B cell (primary cell): Measurements from ENCODE around the gene CERK. TPM values are rescaled to one million over a fixed set of nuclear protein-coding genes. Genes with fewer than 3 reads are reported as not detected.

Experiments used
- ATAC-seq: fragments of 200-7000 bp; cut with Tn5 transposase; one replicate; pipeline ENCODE4 v1.10.0; 2021; ENCODE audit warnings: low read depth, mild to moderate bottlenecking, moderate number of reproducible peaks, moderate library complexity
- CTCF ChIA-PET: fragments of 350-600 bp; sonication (Branson Sonifier 250); formaldehyde crosslinking; loops from one replicate; lab custom pipeline; 2021; ENCODE audit warnings: antibody characterized with exemption, inconsistent platforms; lab: Charles Lee
- POLR2A ChIA-PET: fragments of 350-600 bp; sonication (Branson Sonifier 250); formaldehyde crosslinking; loops from one replicate; lab custom pipeline; 2021; ENCODE audit warnings: antibody characterized with exemption; lab: Charles Lee
- DNase-seq: peaks from one replicate; pipeline ENCODE4 v3.0.0; 2013
- H2AFZ ChIP-seq: 2 replicates; pipeline ENCODE4 v1.6.1; 2012; ENCODE audit warnings: mild to moderate bottlenecking, low read depth, low read length; ENCODE audit not compliant: insufficient read depth, poor library complexity, severe bottlenecking
- H3K27ac ChIP-seq, 2 donors: 1 replicate in 1 of 2; 2 replicates in 1 of 2; pipeline ENCODE4 v1.5.1; 2012 to 2013; ENCODE audit warnings: low read length in 2 of 2, mild to moderate bottlenecking in 2 of 2, moderate library complexity in 1 of 2
- H3K27me3 ChIP-seq, 4 experiments: fragments of 200-600 bp in 1 of 4; sonication (generic) in 1 of 4; replicated peaks in 1 of 4; 1 replicate in 2 of 4; 2 replicates in 2 of 4; pipeline versions ENCODE4 v1.6.1 to v1.7.0; 2013 to 2016; ENCODE audit warnings: low read length in 3 of 4, mild to moderate bottlenecking in 2 of 4, mixed read lengths in 1 of 4, moderate library complexity in 1 of 4; ENCODE audit not compliant: insufficient read depth in 4 of 4, control insufficient read depth in 3 of 4; ENCODE audit errors: control extremely low read depth in 1 of 4
- H3K36me3 ChIP-seq, 2 experiments: replicated peaks in 1 of 2; 1 replicate in 1 of 2; 2 replicates in 1 of 2; pipeline versions ENCODE4 v1.6.1 to v1.7.1; 2013; ENCODE audit warnings: low read length in 1 of 2; ENCODE audit not compliant: insufficient read depth in 2 of 2, control insufficient read depth in 1 of 2; ENCODE audit errors: control extremely low read depth in 1 of 2, extremely low read depth in 1 of 2
- H3K4me1 ChIP-seq, 2 donors: fragments of 200-600 bp in 1 of 2; sonication (generic) in 1 of 2; 1 replicate in 1 of 2; 2 replicates in 1 of 2; pipeline versions ENCODE4 v1.5.1 to v1.6.1; 2013 to 2017; ENCODE audit warnings: low read length in 2 of 2; ENCODE audit not compliant: control insufficient read depth in 2 of 2, insufficient read depth in 2 of 2
- H3K4me2 ChIP-seq: replicated peaks from 2 replicates; pipeline ENCODE3; 2012; ENCODE audit warnings: mild to moderate bottlenecking, low read depth, low read length; ENCODE audit not compliant: poor library complexity, severe bottlenecking
- H3K4me3 ChIP-seq, 5 experiments: fragments of 200-600 bp in 1 of 5; sonication (generic) in 1 of 5; 1 replicate in 3 of 5; 2 replicates in 2 of 5; pipeline versions ENCODE4 v1.5.1 to v1.7.0; 2011 to 2016; ENCODE audit warnings: low read length in 4 of 5, mild to moderate bottlenecking in 4 of 5, low read depth in 2 of 5, control low read depth in 1 of 5, moderate library complexity in 1 of 5; ENCODE audit not compliant: insufficient read depth in 1 of 5; ENCODE audit errors: control extremely low read depth in 1 of 5, extremely low read depth in 1 of 5
- H3K79me2 ChIP-seq: fragments of 200-600 bp; sonication (generic); one replicate; pipeline ENCODE4 v1.6.0; 2016; ENCODE audit warnings: low read length; ENCODE audit not compliant: control insufficient read depth, insufficient read depth
- H3K9ac ChIP-seq: fragments of 200-600 bp; sonication (generic); 2 replicates; pipeline ENCODE4 v1.6.1; 2017; ENCODE audit warnings: mild to moderate bottlenecking, low read length, moderate library complexity
- H3K9me3 ChIP-seq, 3 donors: one replicate each; pipeline versions ENCODE4 v1.6.1 to v1.7.1; 2013; ENCODE audit warnings: low read length in 2 of 3; ENCODE audit not compliant: control insufficient read depth in 2 of 3, insufficient read depth in 1 of 3; ENCODE audit errors: control extremely low read depth in 1 of 3
- H4K20me1 ChIP-seq: 2 replicates; pipeline ENCODE4 v1.6.0; 2012; ENCODE audit warnings: mild to moderate bottlenecking, low read length; ENCODE audit not compliant: insufficient read depth, control insufficient read depth, poor library complexity, severe bottlenecking
- H3K27ac Mint-ChIP-seq: one replicate; pipeline ENCODE4 v1.8.0; 2021; ENCODE audit warnings: mixed read lengths
- H3K27me3 Mint-ChIP-seq: one replicate; pipeline ENCODE4 v1.8.0; 2021; ENCODE audit warnings: mixed read lengths
- H3K4me1 Mint-ChIP-seq: one replicate; pipeline ENCODE4 v1.8.0; 2021; ENCODE audit warnings: mixed read lengths
- H3K4me3 Mint-ChIP-seq: one replicate; pipeline ENCODE4 v1.8.0; 2021; ENCODE audit warnings: mixed read lengths
- H3K9me3 Mint-ChIP-seq: one replicate; pipeline ENCODE4 v1.8.0; 2022; ENCODE audit warnings: mixed read lengths; ENCODE audit not compliant: insufficient read depth
- CTCF ChIP-seq: fragments of 200-600 bp; IDR thresholded peaks from one replicate; pipeline ENCODE4 v1.8.0; 2022; ENCODE audit warnings: antibody characterized with exemption, mild to moderate bottlenecking
- EZH2 ChIP-seq: IDR thresholded peaks from 2 replicates; pipeline ENCODE4 v1.6.1; 2012; ENCODE audit warnings: borderline replicate concordance, low read depth, mild to moderate bottlenecking, moderate library complexity, low read length; ENCODE audit not compliant: insufficient read depth, poor library complexity, severe bottlenecking
- WGBS: methylation state at CpG from one replicate; pipeline ENCODE4 v1.1.5; 2013; ENCODE audit warnings: missing lambda C conversion rate; ENCODE audit not compliant: insufficient coverage; 5-methylcytosine and 5-hydroxymethylcytosine counted together
- intact Hi-C: fragments of 100-400 bp; cut with micrococcal nuclease; formaldehyde crosslinking; loops from one replicate; pipeline ENCODE4 v1.10.0; 2022
- polyA plus RNA-seq: library from polyadenylated mRNA; depleted of rRNA; stranded (reverse); fragments of >200 nt; gene quantifications from 2 replicates; pipeline ENCODE4 v1.2.3, GENCODE V29; 2012
- total RNA-seq, 2 donors: library from RNA; stranded (reverse); fragments of 120-200 nt in 1 of 2; gene quantifications; 1 replicate in 1 of 2; 2 replicates in 1 of 2; pipeline versions ENCODE4 v1.2.3 to v1.2.4, GENCODE V29; 2013 to 2022

Gene CERK
- total and polyA plus RNA-seq, 2 donors (not counting 1 experiment from before 2014, with no cell fraction given): 23.2 to 48.3 TPM

DNA sequence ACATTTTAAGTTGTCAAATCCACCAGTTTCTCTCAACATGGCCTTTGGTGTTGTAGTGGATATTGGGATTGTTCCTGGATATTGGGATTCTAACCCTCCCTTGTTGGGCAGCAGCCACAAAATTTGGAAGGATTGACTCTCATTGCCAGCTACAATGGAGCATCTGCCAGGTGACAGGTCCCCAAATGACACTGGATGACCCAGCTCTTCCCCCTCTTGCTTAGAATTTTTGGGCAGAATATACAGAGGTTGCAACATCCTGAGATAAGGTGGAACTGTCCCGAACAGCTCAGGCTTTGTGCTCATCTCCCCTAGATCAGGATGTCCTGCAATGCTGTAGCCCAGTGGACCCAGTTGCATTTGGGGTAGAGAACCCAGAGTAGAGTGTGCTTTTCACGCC lies 19.1 kb upstream of the CERK start:
- Histone ChIP-seq H2AFZ (no peak overlapping the region), H3K27ac (no peak overlapping the region), H3K27me3 (peaks cover 0 to under 1% (median 0%) of the 10 kb centered on the region in 4 experiments), H3K4me1 (peaks cover 11 to 30% of the 10 kb centered on the region in 2 donors), H3K4me3 (no peak overlapping the region), H3K9ac (no peak overlapping the region), H3K9me3 (peaks cover 0 to 17% (median 13%) of the 10 kb centered on the region in 3 donors), H3K79me2 (peaks cover 32% of the 10 kb centered on the region), H3K4me2 (no peak overlapping the region), H3K36me3 (no peaks in the 10 kb centered on the region), H4K20me1 (no peaks in the 10 kb centered on the region)
- Mint-ChIP-seq H3K4me3 (no peak overlapping the region), H3K27ac (no peak overlapping the region), H3K4me1 (peaks cover 26% of the 10 kb centered on the region), H3K27me3 (no peaks in the 10 kb centered on the region), H3K9me3 (peaks cover 5% of the 10 kb centered on the region)
- ChIA-PET POLR2A (interaction anchor here (1.2 kb wide), 1 partner anchor 11 kb away, joined by 6 read pairs; no protein-coding TSS in a partner anchor), CTCF (interaction anchor here (0.9 to 13.1 kb wide), 13 partner anchors 8 to 389 kb away, joined by 3 to 468 read pairs (median 19); no protein-coding TSS in a partner anchor)
- WGBS: 100% methylated on average over 2 of the region's 2 CpGs
- intact Hi-C loops: no loop called here
- ATAC-seq: no peak
- no peak for TF ChIP-seq CTCF
- TF ChIP-seq EZH2: no peak
- DNase-seq: no peak

DNA sequence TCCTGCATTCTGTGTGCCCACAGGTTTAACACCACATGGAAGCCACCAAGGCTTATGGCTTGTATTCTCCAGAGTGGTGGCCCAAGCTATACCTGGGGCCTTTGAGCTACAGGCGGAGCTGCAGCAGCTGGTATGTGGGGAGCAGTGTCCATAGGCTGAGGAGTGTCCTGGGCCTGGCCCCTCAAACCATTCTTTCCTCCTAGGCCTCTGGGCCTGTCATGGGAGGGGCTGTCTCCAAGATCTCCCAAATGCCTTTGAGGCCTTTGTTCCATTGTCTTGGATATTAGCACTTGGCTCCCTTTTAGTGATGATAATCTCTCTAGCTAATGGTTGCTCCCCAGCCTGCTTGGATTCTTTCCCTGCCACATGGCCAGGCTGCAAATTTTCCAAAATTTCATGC lies 18.0 kb upstream of the CERK start:
- DNase-seq (no peak), ATAC-seq (no peak)
- H3K79me2 ChIP-seq: peaks cover 21% of the 10 kb centered on the region
- ChIA-PET CTCF (interaction anchor here (0.9 to 13.1 kb wide), 9 partner anchors 13 to 388 kb away, joined by 3 to 468 read pairs (median 37); no protein-coding TSS in a partner anchor), POLR2A (no interaction called here)
- H3K9me3 Mint-ChIP-seq: peaks cover 5% of the 10 kb centered on the region
- no peak overlapping the region for H3K27ac Mint-ChIP-seq
- no CpG with 5 or more reads among the region's 1 CpG for WGBS
- H3K4me1 ChIP-seq: peaks cover 6 to 23% of the 10 kb centered on the region in 2 donors
- H3K4me3 ChIP-seq: no peak overlapping the region
- no peak overlapping the region for H3K27ac ChIP-seq
- H3K4me3 Mint-ChIP-seq: no peak overlapping the region
- H3K4me2 ChIP-seq: no peak overlapping the region
- H3K36me3 ChIP-seq: no peaks in the 10 kb centered on the region
- intact Hi-C loops: no loop called here
- no peak overlapping the region for H3K9ac ChIP-seq
- H4K20me1 ChIP-seq: no peaks in the 10 kb centered on the region
- no peaks in the 10 kb centered on the region for H3K27me3 Mint-ChIP-seq
- peaks cover 18% of the 10 kb centered on the region for H3K4me1 Mint-ChIP-seq
- peaks cover 0 to 6% (median 0%) of the 10 kb centered on the region in 4 experiments for H3K27me3 ChIP-seq
- H3K9me3 ChIP-seq: peaks cover 0 to 17% (median 13%) of the 10 kb centered on the region in 3 donors
- H2AFZ ChIP-seq: no peak overlapping the region
- TF ChIP-seq EZH2: no peak
- no peak for TF ChIP-seq CTCF
